GM18526 (cell line): Measurements from ENCODE around the gene TTC27.

Experiments used
- POLR2A ChIP-seq: IDR thresholded peaks from 3 replicates; pipeline ENCODE4 v1.6.1; 2011; ENCODE audit not compliant: insufficient read length; ENCODE audit errors: extremely low read depth

The TTC27 gene

GRCh38 chr2:32727157-32727556 is 99.3 kb downstream of the TTC27 start:
- no peak for TF ChIP-seq POLR2A

DNA sequence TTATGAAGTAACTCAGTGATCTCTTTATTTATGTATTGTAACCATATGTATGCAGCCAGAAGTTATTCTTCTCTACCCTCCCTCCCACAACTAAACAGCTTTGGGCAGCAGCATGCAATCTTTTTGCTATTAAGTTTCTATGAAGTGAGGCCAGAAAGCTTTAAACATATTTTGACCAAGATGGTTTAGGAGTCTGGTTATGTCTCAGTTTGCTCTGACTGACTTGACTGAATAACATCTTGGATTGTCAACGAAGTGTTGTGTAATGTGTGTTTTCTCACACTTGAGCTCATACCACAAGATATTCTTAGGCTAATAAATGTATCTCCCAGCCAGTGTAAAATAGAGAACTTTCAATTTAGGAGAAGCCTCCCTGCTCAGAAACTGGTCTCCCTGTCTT is 104.3 kb downstream of the TTC27 start:
- no peak for TF ChIP-seq POLR2A

DNA sequence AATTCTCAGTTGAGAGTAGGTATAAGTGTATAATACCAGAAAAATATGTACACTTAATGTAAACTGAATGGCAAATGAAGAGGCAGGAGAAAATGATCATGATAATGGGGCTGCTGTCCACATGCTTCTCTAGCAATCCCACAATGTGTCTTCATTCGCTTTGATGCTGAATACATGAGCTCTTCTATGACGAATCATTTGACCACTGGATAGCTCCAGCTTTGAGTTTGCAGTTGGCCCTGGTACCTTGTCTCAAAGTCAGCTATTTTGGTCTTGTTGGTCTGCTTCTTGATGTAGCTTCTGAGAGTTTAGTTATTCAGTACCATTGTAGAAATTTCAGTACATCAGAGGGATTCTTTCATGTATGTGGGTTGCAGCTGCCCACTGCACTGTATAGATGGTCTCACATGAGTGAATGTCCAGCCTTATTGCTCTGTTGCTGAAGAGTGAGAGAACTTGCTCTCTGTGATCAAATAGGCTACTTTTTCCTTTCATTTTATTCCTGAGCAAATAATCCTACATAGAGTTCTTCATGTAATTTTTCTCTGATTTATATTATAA is 105.1 kb downstream of the TTC27 start:
- TF ChIP-seq POLR2A: no peak

DNA sequence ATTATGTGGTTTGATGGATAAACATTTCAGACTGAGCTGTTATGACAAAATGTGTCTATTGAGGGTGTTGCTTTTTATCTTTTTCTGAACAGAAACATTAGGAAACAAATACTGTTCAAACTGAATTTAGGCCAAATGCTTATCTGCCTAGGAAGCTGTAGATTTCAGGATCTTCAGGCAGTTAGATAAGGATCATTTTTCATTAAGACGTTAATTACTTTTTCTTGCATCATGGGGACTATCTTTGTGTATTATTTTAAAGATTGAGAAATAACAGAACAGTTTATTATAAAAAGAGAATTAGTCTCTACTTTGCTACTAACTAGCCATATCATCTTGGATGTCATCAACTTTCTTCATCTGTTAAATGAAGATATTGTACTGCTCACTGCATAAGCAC is 107.5 kb downstream of the TTC27 start:
- no peak for TF ChIP-seq POLR2A

DNA sequence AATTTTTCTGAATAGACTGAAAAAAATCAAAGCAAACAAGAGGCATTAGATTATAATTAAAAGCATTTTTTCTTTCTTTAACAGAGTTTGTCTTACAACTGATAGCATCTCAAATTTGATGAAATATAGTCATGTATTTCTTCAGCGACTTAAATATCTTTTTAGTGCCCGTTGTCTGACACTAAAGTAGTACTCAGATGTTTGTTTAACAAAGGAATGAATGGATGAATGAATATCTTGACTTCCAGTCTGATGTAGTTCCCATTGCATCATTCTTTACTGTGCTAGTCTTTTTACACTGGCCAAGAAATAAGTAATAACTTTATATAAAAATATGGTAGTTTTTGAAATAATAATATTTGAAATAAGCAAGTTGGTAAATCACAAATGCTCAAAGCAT is 111.1 kb downstream of the TTC27 start:
- TF ChIP-seq POLR2A: no peak

- no peak for TF ChIP-seq POLR2A
Observed at GRCh38 chr2:32739664-32740063, 111.8 kb downstream of the TTC27 start.

GRCh38 chr2:32741575-32741974 is 113.7 kb downstream of the TTC27 start:
- TF ChIP-seq POLR2A: no peak

DNA sequence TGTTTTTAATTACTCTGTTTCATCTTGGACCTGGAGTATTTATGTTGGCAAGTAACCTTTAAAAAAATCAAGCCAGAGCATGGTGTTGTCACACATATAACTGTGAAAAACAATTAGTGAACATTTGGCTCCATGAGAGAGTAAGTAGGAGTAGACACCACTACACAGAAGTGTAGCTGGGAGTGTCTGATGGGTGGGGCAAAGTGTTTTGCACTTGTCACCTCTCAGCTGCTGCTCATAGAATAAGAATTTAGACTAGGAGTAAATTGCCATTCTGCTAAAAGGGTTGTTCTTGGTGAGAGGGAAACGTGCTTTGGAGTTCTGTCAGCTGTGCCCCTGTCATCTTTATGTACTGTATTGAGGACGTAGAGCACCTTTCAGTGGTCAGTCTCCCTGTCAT is 114.5 kb downstream of the TTC27 start:
- TF ChIP-seq POLR2A: no peak

DNA sequence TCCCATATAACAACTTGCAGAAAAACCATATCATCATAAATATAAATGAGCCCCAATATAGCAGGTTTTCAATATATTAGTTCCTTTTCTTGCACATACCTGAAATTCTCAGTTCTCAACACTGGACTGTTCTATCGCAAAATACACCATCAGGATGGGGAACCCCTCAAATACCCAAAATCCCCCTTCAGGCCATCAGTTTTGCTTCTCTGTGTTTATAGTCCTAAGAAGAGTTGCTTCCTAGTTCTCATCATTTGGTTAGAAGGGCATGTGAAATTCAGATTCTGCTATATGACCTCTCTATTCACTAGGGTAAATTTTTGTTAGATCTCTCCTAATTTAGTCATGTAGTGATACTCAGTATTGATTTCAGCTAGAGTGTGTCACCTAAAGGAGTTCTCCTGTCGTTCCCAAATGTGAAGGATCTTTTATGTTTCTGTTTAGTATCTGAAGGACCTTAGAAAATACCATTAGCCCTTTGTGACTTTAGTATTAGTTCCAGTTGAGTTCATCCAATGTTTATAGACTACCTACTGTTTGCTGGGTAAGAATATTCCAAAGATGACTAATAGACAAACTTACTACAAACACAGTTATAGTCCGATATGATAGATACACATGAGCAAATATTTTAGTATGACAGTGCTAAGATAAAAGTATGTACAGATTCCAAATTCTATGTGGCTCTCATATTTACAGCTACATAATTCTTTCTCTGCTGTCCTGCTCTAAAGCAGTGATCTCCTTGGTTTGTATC is 115.8 kb downstream of the TTC27 start:
- TF ChIP-seq POLR2A: no peak

DNA sequence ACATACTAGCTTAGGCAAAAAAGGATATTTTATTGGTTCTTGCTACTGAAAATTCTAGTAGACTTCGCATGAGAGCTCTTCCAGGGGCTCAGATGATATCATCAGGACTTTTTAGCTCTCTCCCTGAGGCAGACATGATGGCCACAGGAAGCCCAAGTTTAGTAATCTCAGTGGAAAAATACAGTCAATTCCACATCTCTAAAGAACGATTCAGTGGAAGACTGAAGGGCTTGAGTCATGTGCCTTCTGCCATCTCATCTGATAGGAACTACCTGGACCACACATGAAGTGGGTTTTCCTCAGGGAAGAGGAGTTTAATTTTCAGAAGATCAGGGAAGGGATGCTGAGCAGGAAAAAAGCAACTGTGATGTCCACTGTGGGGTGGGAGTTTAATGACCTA is 117.3 kb downstream of the TTC27 start:
- TF ChIP-seq POLR2A: no peak

GRCh38 chr2:32745675-32746074 is 117.8 kb downstream of the TTC27 start:
- TF ChIP-seq POLR2A: no peak

- no peak for TF ChIP-seq POLR2A
Observed at GRCh38 chr2:32746669-32747068, 118.8 kb downstream of the TTC27 start.

- no peak for TF ChIP-seq POLR2A
Observed at GRCh38 chr2:32748158-32748557, 120.3 kb downstream of the TTC27 start.

- TF ChIP-seq POLR2A: no peak
Observed at GRCh38 chr2:32750880-32751279, 123.0 kb downstream of the TTC27 start.

DNA sequence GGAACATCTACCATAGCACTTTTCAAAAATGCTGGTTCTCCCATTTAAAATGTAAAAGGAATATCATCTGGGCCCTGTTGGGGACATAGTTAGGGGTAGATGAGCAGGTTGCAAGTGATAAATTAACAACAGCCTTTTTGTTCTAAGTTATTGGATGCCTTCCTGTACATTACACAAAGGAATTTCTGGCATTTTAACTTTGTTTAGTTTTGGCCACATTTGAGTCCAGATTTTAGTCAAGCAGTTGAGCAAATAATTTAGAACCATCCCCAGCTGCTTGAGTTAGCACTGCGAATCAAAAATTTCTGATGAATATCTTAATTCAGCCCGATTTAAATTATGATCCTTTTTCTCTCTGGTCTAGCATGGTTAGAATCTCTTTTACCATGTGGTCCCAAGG is 124.4 kb downstream of the TTC27 start:
- no peak for TF ChIP-seq POLR2A

DNA sequence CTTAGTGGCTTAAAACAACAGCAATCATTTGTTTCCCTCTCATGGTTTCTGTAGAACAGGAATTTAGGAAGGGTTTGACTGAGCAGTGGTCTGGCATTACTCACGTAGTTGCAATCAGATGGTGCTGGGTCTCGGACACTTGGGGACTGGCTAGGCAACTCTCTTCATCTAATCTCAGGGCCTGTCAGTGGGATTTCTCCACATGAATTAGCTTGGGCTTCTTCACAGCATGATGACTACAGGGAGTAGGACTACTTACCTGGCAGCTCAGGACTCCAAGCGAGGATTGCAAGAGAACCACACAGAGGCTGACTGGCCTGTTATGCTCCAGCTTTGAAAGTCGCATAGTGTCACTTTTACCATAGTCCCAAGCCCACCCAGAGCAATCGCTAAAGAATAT is 125.1 kb downstream of the TTC27 start:
- TF ChIP-seq POLR2A: no peak

GRCh38 chr2:32755666-32756065 is 127.8 kb downstream of the TTC27 start:
- TF ChIP-seq POLR2A: no peak

GRCh38 chr2:32756074-32756727 is 128.4 kb downstream of the TTC27 start:
- no peak for TF ChIP-seq POLR2A
